Stomach (tissue), 4 donors: ENCODE results near the gene TMTC2.

Experiments
- EP300 ChIP-seq: sonication (generic); formaldehyde crosslinking; IDR thresholded peaks from one replicate; pipeline ENCODE4 v1.6.1; 2017; ENCODE audit warnings: antibody characterized with exemption
- POLR2A ChIP-seq, 4 donors: fragments of 450-650 bp; IDR thresholded peaks; one replicate each; pipeline ENCODE4 v1.6.1; 2016; ENCODE audit warnings: antibody characterized with exemption in 4 of 4, control low read depth in 2 of 4, mild to moderate bottlenecking in 1 of 4, moderate library complexity in 1 of 4
- TF ChIP-seq, protein P1 (sequence below), 7 experiments: fragments of 450-650 bp in 4 of 7; fragments of 200-600 bp in 3 of 7; sonication (generic) in 3 of 7; IDR thresholded peaks; one replicate each; pipeline ENCODE4 v1.5.1; 2016 to 2019; ENCODE audit warnings: antibody characterized with exemption in 7 of 7, control low read depth in 2 of 7, mild to moderate bottlenecking in 1 of 7

DNA sequence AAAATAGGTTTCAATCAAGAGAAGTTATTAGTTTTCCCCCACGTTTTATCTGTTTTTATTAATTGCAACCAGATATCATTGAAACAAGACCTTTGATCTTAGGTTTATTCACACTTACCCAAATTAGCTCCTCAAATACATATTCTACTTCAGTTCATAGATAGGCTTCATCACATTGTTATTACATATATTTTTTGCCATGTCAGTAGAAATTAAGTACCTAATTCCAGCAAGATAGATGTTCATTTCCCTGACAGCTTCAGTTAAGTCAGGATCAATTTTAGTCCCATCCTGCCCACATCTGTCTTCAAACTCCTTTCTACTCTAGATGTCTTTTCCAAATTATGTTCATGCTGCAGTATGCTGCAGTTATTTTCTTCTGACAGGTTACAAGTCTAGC lies 388.8 kb downstream of the TMTC2 start:
- TF ChIP-seq, protein P1, sequence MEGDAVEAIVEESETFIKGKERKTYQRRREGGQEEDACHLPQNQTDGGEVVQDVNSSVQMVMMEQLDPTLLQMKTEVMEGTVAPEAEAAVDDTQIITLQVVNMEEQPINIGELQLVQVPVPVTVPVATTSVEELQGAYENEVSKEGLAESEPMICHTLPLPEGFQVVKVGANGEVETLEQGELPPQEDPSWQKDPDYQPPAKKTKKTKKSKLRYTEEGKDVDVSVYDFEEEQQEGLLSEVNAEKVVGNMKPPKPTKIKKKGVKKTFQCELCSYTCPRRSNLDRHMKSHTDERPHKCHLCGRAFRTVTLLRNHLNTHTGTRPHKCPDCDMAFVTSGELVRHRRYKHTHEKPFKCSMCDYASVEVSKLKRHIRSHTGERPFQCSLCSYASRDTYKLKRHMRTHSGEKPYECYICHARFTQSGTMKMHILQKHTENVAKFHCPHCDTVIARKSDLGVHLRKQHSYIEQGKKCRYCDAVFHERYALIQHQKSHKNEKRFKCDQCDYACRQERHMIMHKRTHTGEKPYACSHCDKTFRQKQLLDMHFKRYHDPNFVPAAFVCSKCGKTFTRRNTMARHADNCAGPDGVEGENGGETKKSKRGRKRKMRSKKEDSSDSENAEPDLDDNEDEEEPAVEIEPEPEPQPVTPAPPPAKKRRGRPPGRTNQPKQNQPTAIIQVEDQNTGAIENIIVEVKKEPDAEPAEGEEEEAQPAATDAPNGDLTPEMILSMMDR (IDR thresholded peaks at IDR 0.05) = no peak
- TF ChIP-seq POLR2A (IDR thresholded peaks at IDR 0.05) = no peak
- TF ChIP-seq EP300 = no peak
